NCI-H2171 treated with DMSO at 0.1 percent for 48 hours (cell line): ENCODE data around the gene ZNF512B.
"Not testable (repeated sequence)": the region's sequence is repeated elsewhere in the genome, so short reads cannot be mapped to it uniquely, and the experiment has no call there.

ENCODE experiments used
- DNase-seq: peaks from one replicate; lab custom pipeline; 2025; lab: John Stamatoyannopoulos, UW

ZNF512B gene

DNA sequence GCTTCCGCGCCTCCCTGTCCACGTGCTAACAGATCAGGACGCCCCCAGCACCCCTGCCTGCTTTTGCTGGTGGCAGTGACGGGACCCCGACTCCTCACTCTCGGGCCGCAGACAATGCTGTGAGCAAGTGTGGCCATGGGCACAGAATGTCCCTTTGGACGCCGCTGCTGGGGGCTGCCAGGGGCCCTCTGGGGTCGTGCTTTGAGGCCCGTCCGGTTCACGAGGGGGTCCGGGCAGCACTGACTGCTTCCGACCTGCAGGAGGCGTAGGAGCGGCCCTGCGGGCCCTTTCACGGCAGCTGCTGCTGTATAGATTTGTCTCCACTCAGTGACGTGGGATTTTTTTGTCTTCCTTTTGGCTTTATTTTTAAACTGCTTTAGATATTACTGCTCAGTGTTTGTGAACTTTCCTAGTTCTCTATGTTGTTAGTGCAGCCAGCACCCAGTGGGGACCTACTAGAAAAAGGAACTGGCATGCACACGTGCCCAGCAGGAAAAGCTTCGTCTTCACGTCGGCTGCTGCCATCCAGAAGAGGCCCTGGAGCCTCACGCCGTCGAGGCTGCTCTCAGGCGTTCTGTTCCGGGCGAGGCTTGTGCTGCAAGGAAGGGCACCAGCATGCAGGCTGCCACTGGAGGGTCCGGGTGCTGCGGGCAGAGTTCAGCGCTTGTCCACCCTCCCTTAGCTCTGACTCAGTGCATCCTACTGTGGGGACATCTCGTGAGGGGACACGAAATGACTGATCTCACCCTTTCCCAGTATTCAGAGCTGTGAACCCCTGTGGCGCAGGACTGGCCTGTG, 35.3 kb downstream of the ZNF512B start:
- no peak for DNase-seq

- DNase-seq: no peak
These were observed 36.1 kb downstream of the ZNF512B start for GRCh38 chr20:63933646-63934045.

GRCh38 chr20:63932606-63933160, 37.0 kb downstream of the ZNF512B start:
- no peak for DNase-seq

DNA sequence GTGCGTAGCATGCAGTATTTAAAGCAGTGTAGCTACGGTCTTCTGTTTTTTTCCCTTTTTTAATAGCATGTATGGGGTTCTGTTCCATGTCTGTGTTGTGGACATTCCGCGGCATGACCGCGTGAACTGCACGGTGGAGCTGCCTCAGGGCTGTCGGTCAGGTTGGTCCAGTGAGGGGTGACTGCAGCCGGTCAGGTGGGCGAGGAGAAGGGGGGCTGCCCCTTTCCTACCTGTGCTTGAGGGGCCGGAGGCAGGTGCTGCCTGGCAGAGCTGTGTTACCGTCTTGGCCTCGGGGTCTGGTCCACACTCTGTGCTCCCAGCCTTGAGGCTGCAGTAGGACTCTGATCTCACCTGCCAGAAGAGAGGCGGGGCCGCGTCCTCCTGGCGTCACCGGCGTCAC, 38.0 kb downstream of the ZNF512B start:
- DNase-seq: no peak

DNA sequence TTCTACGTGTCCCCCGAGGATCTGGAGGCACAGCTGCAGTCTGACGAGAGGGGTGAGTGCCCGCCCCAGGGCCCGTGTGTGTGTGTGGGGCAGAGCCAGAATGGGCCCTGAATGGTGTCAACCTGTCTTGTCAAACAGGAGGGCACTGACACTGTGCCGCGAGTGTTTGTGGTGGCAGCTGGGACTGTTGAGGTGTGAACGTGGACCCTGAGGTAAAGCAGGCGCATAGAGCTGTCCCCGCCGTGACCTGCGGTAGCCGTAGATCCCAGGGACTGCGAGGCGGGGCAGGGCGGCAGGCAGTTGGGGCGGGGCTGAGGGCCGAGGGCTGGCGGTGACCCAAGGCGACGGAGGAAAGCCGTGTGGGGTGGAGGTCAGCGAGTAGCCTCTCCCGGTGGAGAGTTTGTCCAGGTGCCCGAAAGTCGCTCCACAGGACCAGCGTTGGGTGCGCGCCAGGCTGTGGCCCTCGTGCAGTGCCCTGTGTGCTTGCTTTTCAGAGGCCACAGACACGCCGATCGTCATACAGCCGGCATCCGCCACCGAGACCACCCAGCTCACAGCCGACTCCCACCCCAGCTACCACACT, 38.7 kb downstream of the ZNF512B start:
- DNase-seq: no peak

- not testable (repeated sequence) for DNase-seq
These were observed 40.3 kb downstream of the ZNF512B start for GRCh38 chr20:63929473-63929883.

- no peak for DNase-seq
These were observed 40.7 kb downstream of the ZNF512B start for GRCh38 chr20:63929071-63929470.

- no peak for DNase-seq
These were observed 43.4 kb downstream of the ZNF512B start for GRCh38 chr20:63926298-63926697.

DNA sequence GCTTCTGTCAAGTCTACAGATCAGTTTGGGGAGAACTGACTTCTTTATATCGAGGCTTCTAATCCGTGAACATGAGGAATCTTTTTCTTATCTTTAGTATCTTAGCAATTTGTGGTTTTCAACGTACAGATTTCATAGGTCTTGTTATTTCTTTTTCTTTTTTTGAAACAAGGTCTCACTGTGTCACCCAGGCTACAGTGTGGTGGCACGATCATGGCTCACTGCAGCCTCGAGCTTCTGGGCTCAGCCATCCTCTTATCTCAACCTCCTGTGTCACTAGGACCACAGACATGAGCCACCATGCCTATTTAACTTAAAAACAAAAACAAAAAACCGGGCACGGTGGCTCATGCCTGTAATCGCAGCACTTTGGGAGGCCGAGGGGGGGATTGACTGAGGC, 45.5 kb downstream of the ZNF512B start:
- DNase-seq: no peak

DNA sequence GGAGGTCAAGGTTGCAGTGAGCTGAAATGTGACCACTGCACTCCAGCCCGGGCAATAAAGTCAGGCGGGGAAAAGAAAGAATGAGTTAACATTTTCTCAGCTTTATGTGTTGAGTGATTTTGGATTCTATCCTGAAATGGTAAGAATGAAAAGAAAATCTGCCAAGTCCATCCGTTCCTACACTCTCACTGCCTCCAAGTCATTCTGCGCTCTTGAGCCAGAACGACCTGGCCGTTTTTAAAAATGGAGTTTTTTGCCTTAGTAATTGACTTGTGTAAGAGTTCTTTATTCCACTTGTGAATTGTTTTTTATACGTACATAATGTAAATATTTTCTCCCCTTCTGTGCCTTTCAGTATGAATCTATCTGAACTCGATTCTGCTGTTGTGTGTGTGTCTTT, 46.1 kb downstream of the ZNF512B start:
- no peak for DNase-seq

GRCh38 chr20:63920226-63920625, 49.5 kb downstream of the ZNF512B start:
- DNase-seq: no peak

- no peak for DNase-seq
These were observed 50.6 kb downstream of the ZNF512B start for GRCh38 chr20:63919130-63919529.

- DNase-seq: no peak
These were observed 51.9 kb downstream of the ZNF512B start for GRCh38 chr20:63917811-63918210.

GRCh38 chr20:63916371-63916939, 53.3 kb downstream of the ZNF512B start:
- DNase-seq: not testable (repeated sequence)

DNA sequence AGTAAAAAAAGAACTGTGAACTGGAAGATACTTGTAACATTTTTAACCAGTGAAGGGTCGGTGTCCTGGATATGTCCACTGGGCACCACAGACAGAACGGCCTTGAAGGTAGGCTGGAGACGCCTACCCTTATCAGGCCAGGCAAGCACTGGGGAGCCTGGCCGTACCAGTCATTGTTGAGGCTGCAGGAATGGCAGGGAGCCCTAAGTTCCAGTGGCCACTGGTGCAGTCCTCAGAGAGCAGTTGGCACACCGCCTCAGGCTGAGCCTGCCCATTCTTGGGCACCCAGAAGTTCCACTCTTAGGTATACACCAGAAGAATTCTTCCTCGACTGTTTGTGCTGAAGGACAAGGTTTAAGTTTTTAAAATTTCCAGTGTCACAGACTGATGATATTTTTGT, 54.3 kb downstream of the ZNF512B start:
- no peak for DNase-seq

- no peak for DNase-seq
These were observed 56.0 kb downstream of the ZNF512B start for GRCh38 chr20:63913768-63914167.

GRCh38 chr20:63911176-63911575, 58.6 kb downstream of the ZNF512B start:
- peak; percentile 13 for DNase-seq

GRCh38 chr20:63908008-63908682, 61.6 kb downstream of the ZNF512B start:
- no peak for DNase-seq
